DOHH2 (cell line): Measurements from ENCODE around the gene ASXL2.

ENCODE experiments used
- H3F3A ChIP-seq: fragments of 200-600 bp; sonication (generic), shearing (Covaris generic); 2 replicates; pipeline ENCODE4 v1.6.0; 2016; ENCODE audit warnings: antibody characterized with exemption, mild to moderate bottlenecking; ENCODE audit not compliant: control insufficient read depth, insufficient read depth
- H3K27ac ChIP-seq: fragments of 200-600 bp; sonication (generic); 2 replicates; pipeline ENCODE4 v1.5.1; 2014; ENCODE audit warnings: low read depth, mild to moderate bottlenecking, low read length, moderate library complexity
- H3K27me3 ChIP-seq: fragments of 200-600 bp; sonication (generic); 2 replicates; pipeline ENCODE4 v1.6.1; 2014; ENCODE audit warnings: mild to moderate bottlenecking, low read length, mixed read lengths; ENCODE audit not compliant: control insufficient read depth
- H3K36me3 ChIP-seq: fragments of 200-600 bp; sonication (generic); 2 replicates; pipeline ENCODE4 v1.6.1; 2014; ENCODE audit warnings: mild to moderate bottlenecking, low read length, moderate library complexity, mixed read lengths; ENCODE audit not compliant: control insufficient read depth
- H3K4me1 ChIP-seq: fragments of 200-600 bp; sonication (generic); 2 replicates; pipeline ENCODE4 v1.6.1; 2014; ENCODE audit warnings: mild to moderate bottlenecking, low read length, mixed read lengths; ENCODE audit not compliant: control insufficient read depth
- H3K4me2 ChIP-seq: fragments of 200-600 bp; sonication (generic); 2 replicates; pipeline ENCODE4 v1.6.0; 2014; ENCODE audit warnings: mild to moderate bottlenecking, low read length, moderate library complexity
- H3K4me3 ChIP-seq: fragments of 200-600 bp; sonication (generic); 2 replicates; pipeline ENCODE4 v1.5.1; 2014; ENCODE audit warnings: mild to moderate bottlenecking, low read length, mixed read lengths
- H3K79me2 ChIP-seq: fragments of 200-600 bp; sonication (generic); 2 replicates; pipeline ENCODE4 v1.6.1; 2014; ENCODE audit warnings: mild to moderate bottlenecking, low read length, mixed read lengths; ENCODE audit not compliant: control insufficient read depth
- H3K9me2 ChIP-seq: fragments of 200-600 bp; sonication (generic); replicated peaks from 2 replicates; pipeline ENCODE4 v1.6.1; 2014; ENCODE audit warnings: mild to moderate bottlenecking, low read length, mixed read lengths; ENCODE audit not compliant: control insufficient read depth
- H3K9me3 ChIP-seq: fragments of 200-600 bp; sonication (generic); 2 replicates; pipeline ENCODE4 v1.6.1; 2014; ENCODE audit warnings: antibody characterized with exemption, low read length, mixed read lengths; ENCODE audit not compliant: control insufficient read depth, insufficient read depth
- H4K20me1 ChIP-seq: fragments of 200-600 bp; sonication (generic); 2 replicates; pipeline ENCODE4 v1.6.0; 2014; ENCODE audit warnings: low read depth, mild to moderate bottlenecking, antibody characterized with exemption, low read length, moderate library complexity; ENCODE audit not compliant: control insufficient read depth, insufficient read depth
- CTCF ChIP-seq: fragments of 200-600 bp; sonication (generic); IDR thresholded peaks from one replicate; pipeline ENCODE4 v1.5.1; 2014; ENCODE audit warnings: antibody characterized with exemption, mild to moderate bottlenecking, low read depth, low read length; ENCODE audit not compliant: poor library complexity, severe bottlenecking
- EZH2phosphoT487 ChIP-seq: fragments of 200-600 bp; sonication (generic); IDR thresholded peaks from 2 replicates; pipeline ENCODE4 v1.6.1; 2017; ENCODE audit warnings: borderline replicate concordance, mild to moderate bottlenecking, antibody characterized with exemption, low read length, moderate library complexity, mixed read lengths

The ASXL2 gene

DNA sequence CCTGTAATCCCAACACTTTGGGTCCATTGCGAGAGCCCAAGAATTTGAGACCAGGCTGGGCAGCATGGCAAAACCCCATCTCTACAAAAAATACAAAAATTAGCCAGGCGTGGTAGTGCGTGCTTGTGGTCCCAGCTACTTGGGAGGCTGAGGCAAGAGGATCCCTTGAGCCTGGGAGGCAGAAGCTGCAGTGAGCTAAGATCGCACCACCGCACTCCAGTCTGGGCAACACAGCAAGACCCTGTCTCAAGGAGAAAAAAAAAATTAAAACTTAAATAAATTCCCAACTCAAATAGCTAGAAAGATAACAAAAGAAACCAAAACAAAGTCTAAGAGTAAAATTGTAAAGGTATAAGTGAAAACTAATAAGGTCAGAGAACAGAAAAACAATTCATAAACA, 6.2 kb downstream of the ASXL2 start:
- H4K20me1 ChIP-seq = peaks cover 18% of the 10 kb centered on the region
- no peaks in the 10 kb centered on the region for H3F3A ChIP-seq
- no peak overlapping the region for H3K4me3 ChIP-seq
- peaks cover 14% of the 10 kb centered on the region for H3K4me1 ChIP-seq
- no peaks in the 10 kb centered on the region for H3K9me2 ChIP-seq
- H3K79me2 ChIP-seq = peaks cover 100% of the 10 kb centered on the region
- no peak for TF ChIP-seq EZH2phosphoT487
- TF ChIP-seq CTCF = no peak
- H3K9me3 ChIP-seq = no peaks in the 10 kb centered on the region
- no peak overlapping the region for H3K27ac ChIP-seq
- no peak overlapping the region for H3K4me2 ChIP-seq
- no peaks in the 10 kb centered on the region for H3K27me3 ChIP-seq
- peaks cover 33% of the 10 kb centered on the region for H3K36me3 ChIP-seq

DNA sequence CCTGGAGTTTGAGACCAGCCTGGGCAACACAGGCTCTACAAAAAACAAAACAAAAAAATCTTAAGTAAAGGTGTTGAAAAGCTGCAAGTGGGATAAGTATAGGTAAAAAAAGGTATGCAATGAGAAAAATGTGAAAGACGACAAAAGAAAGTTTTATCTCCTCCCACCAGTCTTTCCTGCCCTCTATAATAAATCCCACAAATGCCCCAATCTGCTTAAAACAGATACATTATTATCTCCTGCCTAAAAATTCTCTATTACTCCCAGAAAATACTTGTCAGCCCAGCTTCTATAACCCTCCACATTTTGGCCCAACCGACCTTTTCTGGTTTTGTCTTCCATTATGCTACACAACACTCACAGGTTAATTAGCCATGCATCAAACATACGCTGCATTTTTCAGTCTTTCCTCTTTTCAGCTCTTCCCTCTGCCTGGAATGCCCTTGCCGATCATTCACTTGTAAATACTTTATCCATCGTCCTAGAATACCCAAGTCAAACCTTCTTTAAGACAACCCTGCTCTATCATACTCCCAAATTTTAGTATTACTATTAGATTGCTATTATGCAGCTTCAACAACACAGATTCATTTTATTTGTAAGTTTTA, 10.8 kb downstream of the ASXL2 start:
- Histone ChIP-seq H3K4me2 (no peak overlapping the region), H3K79me2 (peaks cover 95% of the 10 kb centered on the region), H3K27me3 (no peaks in the 10 kb centered on the region)

DNA sequence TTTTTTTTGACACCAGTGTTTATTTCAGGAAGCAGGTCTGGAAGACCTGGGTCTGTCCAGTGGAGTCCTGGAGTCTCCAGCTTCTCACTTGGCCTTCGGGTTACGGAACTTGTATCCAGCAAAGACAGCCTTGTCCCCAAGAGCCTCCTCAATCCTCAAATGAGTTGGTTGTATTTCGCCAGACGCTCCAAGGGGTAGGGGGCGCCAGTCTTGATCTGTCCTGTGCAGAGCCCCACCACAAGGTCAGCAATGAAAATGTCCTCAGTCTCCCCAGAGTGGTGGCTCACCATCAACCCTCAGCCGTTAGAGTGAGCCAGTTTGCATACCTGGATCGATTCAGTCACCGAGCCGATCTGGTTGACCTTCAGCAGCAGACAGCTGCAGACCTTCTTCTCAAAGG, 21.9 kb downstream of the ASXL2 start:
- Histone ChIP-seq H3K4me3 (no peak overlapping the region), H3K9me3 (no peaks in the 10 kb centered on the region), H3K4me1 (peaks cover 31% of the 10 kb centered on the region), H3K9me2 (no peaks in the 10 kb centered on the region), H3K36me3 (peaks cover 4% of the 10 kb centered on the region; the same call in 1 of the 2 replicates), H3K27ac (no peak overlapping the region), H3K79me2 (peaks cover 90% of the 10 kb centered on the region), H4K20me1 (peaks cover 26% of the 10 kb centered on the region), H3K4me2 (no peak overlapping the region), H3F3A (peaks cover 23% of the 10 kb centered on the region), H3K27me3 (no peaks in the 10 kb centered on the region)
- TF ChIP-seq CTCF = peak; percentile 37
- no peak for TF ChIP-seq EZH2phosphoT487

More for the DNA sequence above, 10.8 kb downstream of the ASXL2 start:
- no peak overlapping the region for H3K27ac ChIP-seq
- peaks cover 3% of the 10 kb centered on the region; the same call in 1 of the 2 replicates for H3K4me1 ChIP-seq
- H4K20me1 ChIP-seq = no peaks in the 10 kb centered on the region
- H3K9me3 ChIP-seq = no peaks in the 10 kb centered on the region
- no peaks in the 10 kb centered on the region for H3K9me2 ChIP-seq
- no peak for TF ChIP-seq EZH2phosphoT487
- H3K36me3 ChIP-seq = peaks cover 14% of the 10 kb centered on the region
- H3F3A ChIP-seq = no peaks in the 10 kb centered on the region
- H3K4me3 ChIP-seq = no peak overlapping the region

- peaks cover 90% of the 10 kb centered on the region for H3K79me2 ChIP-seq
- H3K4me1 ChIP-seq = peaks cover 30% of the 10 kb centered on the region
- H3K4me3 ChIP-seq = no peak overlapping the region
- H3K36me3 ChIP-seq = peaks cover 4% of the 10 kb centered on the region; the same call in 1 of the 2 replicates
- H3K4me2 ChIP-seq = no peak overlapping the region
- peaks cover 30% of the 10 kb centered on the region for H4K20me1 ChIP-seq
- TF ChIP-seq CTCF = no peak
- TF ChIP-seq EZH2phosphoT487 = no peak
- H3K9me2 ChIP-seq = no peaks in the 10 kb centered on the region
- H3K27me3 ChIP-seq = no peaks in the 10 kb centered on the region
- H3K9me3 ChIP-seq = no peaks in the 10 kb centered on the region
- peaks cover 23% of the 10 kb centered on the region for H3F3A ChIP-seq
- H3K27ac ChIP-seq = no peak overlapping the region
Measured at GRCh38 chr2:25855065-25855464, 23.2 kb downstream of the ASXL2 start.
